Epithelial cell of prostate (primary cell): ENCODE measurements around the gene WIPF1.

Source experiments
- DNase-seq: peaks from one replicate; pipeline ENCODE4 v3.0.0-alpha.2; 2011; ENCODE audit warnings: low read depth, low spot score
- H3K27ac ChIP-seq: fragments of 450-650 bp; 2 replicates; pipeline ENCODE4 v1.5.1; 2017; ENCODE audit warnings: mild to moderate bottlenecking

WIPF1 gene

DNA sequence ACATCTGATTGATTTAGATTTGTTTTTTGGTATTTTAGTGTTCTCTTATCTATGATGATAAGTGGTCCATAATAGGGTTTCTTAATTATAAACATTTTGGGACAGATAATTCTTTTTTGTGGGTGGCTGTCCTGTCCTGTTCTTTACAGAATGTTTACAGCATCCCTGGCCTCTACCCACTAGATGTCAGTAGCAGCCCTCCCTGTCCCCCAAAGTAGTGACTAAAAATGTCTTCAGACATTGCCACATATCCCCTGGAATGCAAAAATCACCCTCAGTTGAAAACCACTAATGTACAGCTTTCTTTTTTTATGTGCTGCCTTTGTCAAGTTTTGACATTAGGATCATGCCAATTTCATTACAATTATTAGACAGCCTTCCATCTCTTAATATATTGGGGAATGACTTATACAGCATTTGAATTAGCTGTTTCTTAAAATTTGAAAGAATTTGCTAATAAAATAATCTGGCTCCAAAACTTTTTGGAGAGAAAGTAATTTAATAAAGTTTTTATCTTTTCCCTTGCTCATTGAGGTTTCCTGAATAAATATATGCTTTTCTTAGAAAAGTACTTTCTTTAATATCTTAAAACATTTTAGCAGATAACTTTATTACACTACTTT is 19.5 kb downstream of the WIPF1 start:
- H3K27ac ChIP-seq, result no peak overlapping the region

DNA sequence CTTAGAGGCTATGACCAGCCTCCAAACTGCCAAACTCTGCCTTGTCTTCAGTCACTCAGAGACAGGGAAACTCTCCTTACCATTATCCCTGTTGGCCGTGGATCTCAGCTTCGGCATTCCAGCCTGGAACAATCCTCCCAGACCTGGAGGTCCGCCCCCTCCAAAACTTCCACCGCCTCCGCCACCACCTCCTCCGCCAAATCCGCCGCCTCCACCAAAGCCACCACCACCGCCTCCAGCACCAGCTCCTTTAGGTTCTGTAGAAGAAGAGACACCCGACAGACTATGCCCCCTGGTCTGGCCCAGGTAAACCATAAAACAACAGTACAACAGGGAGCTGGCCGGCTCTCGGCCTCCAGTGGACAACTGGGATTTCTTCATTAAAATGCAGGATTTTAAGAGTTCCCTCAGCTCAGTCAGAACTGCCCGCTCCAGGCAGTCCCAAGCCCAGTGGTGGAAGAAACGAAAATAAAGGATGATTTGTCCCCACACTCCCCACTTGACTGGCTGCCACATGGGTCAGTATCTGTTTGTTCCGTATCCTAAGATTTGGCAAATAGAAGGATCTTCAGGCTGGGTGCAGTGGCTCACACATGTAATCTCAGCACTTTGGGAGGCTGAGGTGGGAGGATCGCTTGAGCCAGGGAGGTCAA is 22.4 kb downstream of the WIPF1 start:
- DNase-seq, result no peak
- no peak overlapping the region for H3K27ac ChIP-seq

More for the DNA sequence above, 19.5 kb downstream of the WIPF1 start:
- no peak for DNase-seq

DNA sequence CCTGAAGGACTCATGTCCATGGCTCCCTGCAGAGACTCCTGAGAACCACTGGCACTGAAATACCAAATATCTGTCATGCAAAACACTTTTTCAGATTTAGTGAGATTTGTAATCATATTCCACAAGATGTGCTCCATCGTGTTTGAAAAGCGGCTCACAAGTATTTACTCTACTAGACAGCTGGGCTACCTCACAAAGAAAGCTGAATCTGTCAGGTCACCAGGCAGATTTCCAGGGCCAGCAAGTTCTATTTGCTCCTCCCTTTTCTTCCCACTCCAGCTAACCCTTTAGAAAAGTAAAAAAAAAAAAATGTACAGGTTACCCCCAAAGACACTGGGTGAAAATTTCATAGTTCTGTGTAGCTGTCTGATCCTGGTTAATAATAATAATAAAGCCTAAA is 22.9 kb downstream of the WIPF1 start:
- no peak for DNase-seq
- no peak overlapping the region for H3K27ac ChIP-seq

DNA sequence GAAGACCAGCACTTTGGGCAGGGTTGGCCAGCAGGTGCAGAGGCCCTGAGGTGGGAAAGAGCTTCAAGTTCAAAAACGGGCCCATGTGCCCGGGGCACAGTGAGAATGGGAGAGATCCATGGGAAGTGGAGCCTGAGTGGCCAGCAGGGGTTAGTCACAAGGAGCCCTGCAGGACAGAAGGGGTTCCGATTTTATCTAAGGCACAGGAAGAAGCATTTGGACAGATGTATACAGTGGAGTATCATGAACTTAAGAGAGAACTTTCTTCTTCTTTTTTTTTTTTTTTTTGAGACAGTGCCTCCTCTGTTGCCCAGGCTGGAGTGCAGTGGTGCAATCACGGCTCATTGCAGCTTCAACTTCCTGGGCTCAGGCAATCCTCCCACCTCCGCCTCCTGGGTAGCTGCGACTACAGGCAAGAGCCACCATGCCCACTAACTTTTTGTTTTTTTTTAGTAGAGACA is 24.0 kb downstream of the WIPF1 start:
- H3K27ac ChIP-seq, result no peak overlapping the region
- DNase-seq, result no peak

DNA sequence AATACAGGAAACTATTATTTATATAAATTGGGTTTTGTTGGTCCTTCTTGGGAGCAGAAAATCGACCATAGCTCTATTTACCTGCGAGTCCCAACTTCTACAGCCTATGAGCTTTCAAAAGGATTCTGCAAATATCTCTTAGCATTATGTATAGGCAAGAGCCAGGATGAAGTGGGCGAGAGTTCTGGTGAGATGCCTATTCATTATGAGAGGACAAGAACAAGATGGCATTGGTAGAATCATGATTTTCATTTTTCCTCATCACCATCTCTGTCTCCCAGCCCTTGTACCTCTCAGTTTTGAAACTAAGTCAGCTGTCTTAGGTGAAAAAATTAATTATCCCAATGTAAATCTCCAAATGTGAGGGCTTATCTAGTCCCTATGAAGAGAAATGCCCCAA is 25.0 kb downstream of the WIPF1 start:
- H3K27ac ChIP-seq, result no peak overlapping the region
- DNase-seq, result no peak

DNA sequence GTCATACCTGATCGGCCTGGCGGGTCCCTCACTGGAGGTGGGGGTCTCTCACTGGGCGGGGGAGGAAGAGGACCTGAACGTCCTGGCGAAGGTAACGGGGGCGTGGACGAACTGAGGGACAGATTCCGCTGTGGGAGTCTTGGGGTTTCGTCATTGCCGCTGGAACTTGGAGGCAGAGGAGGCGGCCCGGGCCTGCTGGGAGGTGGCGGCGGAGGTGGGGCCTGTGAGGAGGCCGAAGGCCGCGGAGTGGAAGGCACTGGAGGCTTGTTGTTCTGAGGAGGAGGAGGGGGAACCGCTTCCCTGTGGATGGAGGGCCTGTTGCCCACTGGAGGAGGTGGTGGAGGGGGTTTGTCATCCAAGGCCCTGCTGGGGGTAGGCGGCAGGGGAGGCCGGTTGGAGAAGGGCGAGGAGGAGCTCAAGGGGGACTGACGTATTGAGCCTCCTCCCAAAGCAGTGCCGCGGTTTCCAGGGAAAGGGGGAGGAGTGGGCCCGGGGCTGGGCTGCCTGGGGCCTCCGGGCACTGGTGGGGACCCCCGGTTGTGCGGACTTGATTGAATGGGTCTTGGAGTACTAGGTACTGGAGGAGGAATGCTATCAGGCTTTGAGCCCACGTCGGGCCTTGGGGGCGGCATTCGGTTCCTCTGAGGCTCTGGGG is 25.8 kb downstream of the WIPF1 start:
- no peak overlapping the region for H3K27ac ChIP-seq

DNA sequence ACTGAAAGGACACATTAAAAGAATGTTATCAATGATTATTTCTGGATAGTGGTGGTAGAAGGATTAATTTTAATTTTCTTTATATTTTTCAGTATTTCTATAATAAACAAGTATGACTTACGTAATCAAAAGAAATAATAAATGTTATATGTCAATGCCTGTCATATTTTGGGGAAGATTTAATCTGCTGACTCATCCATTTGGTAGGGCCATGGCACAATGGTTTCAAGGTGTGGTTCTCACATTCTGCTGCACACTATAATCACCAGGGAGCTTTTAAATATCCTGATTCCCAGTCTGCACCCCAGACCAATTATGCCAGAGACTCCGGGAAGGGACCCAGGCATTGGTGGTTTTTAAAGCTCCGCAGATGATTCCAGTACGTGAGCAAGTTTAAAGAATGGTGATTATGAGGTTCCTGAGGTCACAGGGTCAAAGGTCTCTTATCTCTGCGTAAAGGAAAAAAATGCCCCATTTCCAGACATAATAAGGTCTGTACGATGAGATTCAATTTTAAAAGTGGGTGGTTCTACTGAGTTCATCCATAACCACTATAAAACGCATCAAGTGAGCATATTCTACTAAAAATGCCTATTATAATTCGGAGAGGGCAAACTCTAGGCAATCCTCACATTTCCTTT is 27.2 kb downstream of the WIPF1 start:
- no peak overlapping the region for H3K27ac ChIP-seq
- DNase-seq, result no peak

More for the DNA sequence above, 25.8 kb downstream of the WIPF1 start:
- no peak for DNase-seq

DNA sequence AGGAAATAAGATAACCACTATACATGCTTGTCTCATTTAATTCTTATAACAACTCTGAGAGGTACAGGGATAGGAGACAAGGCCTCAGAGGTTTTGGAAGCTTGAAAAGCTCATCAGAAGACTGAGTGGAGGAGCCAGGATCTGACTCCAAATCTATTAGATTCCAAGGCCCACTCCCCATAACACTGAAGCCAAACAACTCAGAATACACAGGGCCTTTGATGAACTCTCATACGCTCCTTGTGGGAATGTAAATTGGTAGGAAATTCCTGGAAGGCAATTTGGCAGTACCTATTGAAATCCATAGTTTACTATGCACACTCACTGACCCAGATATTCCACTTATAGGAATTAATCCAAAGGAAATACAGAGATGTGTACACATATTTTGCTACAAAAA is 27.9 kb downstream of the WIPF1 start:
- no peak overlapping the region for H3K27ac ChIP-seq
- no peak for DNase-seq

DNA sequence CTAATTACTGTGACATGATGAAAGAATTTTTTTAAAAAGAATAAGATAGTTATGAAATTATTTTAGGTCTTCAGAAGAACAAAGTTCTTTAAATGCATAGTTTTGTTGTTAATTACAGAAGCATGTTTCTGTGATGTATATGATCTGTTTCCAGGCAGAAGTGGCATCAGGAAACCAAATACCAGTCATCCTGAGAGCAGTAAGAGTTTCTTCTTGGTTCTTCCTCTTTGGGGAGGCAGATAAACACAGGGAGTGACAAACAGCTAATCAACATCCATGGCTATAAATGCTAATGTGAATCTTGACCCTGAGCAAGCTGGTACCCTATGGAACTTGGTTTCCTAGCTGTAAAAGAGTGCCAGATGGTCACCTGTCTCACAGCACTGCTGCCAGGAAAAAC is 29.2 kb downstream of the WIPF1 start:
- no peak for DNase-seq
- H3K27ac ChIP-seq, result no peak overlapping the region

DNA sequence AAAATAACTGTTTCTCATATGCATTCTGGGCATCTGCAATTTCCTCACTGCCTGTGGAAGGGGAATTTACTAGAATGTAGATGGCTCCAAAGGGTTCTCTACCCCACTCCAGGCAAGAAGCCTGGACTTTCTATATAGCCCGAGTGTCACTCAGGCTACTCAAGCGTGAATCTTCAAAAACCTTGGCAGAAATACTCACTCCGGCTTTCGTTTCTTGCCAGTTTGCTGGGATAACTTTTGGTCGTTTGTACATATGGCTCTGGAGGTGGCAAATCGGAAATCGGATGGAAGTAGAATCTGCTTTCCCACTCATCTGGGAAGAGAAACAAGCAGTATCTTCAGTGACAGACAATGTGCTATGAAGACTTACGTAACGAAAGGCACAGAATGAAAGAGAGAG is 30.7 kb downstream of the WIPF1 start:
- no peak overlapping the region for H3K27ac ChIP-seq
- DNase-seq, result no peak

DNA sequence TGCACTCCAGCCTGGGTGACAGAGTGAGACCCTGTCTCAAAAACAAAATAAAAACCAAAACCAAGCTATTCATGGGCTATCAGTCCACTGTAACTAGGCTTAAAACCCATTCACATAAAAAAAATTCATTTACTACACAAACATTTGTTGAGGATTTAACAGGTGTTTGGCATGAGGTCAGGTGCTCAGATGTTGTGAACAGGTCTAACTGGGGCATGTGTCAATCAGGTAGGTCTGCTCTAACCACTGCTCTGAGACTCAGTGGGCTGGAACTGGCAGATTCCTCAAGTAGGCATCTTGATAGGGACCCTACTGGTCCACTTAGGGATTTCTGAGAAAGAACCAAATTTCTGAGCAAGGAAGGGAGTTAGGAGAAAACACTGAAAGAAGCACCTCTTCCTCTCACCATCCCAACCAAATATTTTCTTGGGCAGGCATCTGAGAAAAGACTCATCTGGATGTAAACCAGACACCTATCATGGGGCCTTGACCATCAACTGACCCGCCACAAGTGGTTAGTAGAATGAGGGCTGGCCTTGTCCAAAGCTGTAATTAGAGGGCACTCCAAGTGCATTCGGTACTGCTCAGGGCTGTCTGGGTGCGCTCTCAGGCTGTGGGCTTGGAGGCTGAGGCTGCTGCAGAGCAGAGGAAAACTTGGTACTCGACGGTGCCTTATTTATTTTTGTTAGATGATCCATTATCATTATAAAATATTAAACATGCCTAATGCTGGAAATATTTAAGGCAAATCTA is 33.9 kb downstream of the WIPF1 start:
- H3K27ac ChIP-seq, result no peak overlapping the region

DNA sequence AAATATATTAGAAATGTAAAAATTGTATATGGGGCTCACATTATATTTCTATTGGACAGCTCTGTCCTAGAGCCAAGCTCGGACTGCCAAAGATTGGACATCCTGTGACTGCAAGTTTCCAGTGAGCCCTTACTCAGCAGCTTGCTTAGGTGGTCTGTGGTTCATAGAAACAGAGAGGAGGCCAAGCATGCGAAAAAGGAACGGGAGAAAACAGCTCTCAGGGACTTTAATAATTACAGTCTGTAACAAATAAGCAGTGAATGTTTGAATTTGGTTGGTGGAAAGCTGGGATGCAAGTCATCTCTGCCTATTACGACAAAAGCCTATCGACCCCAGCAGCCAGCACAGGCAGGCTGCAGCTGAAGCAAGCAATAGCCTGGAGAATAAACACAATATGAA is 35.6 kb downstream of the WIPF1 start:
- DNase-seq, result no peak
- no peak overlapping the region for H3K27ac ChIP-seq

More for the DNA sequence above, 33.9 kb downstream of the WIPF1 start:
- DNase-seq, result no peak

DNA sequence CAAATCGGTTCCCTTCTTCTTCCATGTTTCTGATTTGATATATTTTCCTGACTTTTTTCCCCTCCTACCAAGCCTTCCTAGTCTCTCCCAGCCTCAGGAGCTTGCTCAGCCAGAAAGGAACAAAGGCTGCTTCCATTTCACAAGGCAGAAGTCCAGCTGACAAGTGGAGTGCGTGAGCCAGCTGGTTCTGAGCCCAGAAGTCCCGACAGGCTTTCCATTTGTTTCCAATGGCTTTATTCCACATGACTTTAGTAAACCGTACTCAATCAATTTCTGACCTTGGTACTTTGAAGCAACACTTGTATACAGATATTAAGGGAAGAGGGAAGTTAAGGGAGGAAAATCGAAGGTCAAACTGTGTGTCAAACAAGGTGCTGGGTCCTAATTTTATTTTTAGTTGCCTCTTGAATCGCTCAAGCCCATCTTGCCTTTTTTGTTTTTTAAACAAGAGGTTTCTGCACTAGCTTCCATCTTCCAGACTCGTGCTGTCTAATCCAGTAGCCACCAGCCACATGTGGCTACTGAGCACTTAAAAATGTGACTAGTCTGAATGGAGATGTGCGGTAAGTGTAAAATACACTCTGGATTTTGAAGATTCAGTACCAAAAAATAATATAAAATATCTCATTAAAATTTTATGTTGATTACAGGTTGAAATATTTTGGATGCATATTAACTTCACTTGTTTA is 36.2 kb downstream of the WIPF1 start:
- no peak overlapping the region for H3K27ac ChIP-seq
- DNase-seq, result no peak

DNA sequence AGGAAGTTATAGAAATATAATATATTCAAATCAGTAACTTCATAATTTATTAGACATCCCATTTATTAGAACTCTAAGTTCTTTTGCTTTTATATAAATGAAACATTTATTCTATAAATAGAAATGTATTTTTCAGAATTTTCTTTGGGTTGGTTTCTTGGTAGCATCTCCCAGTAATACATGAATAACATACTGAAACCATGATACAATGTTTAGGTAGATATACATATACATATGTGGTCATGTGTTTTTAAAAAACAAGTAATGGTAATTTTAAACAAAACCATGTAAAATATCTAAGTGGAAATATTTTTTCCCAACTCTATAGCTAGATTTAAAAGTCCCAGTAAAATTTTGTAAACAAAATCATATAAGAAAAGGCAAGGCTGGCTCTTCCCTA is 36.9 kb downstream of the WIPF1 start:
- H3K27ac ChIP-seq, result no peak overlapping the region
- DNase-seq, result no peak

DNA sequence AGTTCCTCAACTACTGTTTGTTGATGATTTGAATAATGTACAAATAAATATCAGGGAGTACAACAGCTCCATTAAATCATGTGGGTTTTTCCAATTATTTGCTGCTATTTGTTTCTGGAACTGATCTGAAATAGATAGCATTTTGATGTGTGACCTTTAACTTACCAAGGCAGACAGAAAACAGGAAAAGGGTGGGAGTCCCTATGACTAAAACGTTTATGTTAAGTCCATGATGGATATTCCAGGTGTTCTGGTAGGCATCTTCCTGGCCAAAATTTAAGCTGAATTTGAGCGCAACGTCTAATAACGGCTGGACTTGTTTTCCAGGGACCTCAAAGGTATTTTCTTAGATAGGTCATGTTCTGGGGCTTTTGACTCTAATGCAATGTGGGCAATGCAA is 41.6 kb downstream of the WIPF1 start:
- no peak for DNase-seq
- H3K27ac ChIP-seq, result no peak overlapping the region

DNA sequence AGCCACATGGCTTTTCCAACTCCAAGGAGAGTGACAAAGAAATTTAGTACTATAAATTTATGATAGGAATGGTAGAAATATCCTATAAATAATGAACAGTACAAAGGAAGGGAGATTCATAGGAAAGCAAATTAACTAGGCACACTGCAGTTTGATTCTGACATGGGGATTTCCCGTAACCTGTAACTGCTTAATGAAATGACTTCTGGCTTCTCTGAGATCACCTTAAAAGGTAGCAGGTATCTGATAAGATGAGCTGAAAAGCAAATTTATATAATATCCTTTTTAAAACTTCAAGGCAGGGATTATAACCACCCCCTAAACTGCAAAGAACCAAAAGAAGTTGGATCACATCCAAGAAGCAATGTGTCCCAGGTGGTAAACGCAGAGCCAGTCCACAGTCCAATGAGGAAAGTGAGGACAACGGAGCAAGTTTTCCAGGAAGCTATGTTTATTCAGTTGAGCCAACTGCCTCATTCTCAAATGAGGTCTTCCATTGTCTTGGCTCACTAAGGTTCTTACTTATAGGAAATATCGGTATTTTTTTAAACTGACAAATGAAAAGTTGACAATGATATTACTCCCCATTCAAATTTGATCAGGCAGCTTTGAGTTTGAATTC is 43.0 kb downstream of the WIPF1 start:
- no peak for DNase-seq
- H3K27ac ChIP-seq, result no peak overlapping the region

DNA sequence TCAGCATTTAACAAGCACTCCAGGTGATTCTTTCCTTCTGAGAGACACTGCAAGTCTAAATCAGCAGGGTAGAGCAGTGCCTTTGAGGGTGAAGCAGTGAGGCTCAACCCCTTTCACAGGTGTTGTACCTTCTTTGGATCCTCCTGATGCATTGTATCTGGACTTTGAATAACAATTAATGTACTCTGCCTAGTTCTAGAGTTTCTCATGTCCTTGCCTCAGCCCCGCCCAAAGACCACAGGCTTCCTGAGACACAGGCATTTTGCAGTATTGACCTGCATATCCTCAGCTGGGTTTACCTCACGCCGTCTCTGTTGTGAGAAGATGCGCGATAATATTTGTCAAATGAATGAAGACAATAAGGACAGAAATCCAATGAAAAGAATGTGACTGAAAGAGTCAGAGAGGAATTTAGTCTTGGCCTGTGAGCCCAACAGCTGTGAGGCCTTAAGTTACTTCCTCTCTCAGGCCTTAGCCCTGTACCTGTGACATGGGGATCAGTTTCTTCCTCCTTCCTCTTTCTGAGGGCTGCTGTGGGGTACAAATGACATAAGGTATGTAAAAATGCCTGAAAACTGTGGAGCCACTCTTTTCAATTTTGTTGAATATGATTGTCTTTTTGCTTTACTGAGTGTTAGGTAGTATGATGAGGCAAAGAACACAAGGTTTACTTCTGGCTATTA is 43.7 kb downstream of the WIPF1 start:
- no peak overlapping the region for H3K27ac ChIP-seq
- no peak for DNase-seq

DNA sequence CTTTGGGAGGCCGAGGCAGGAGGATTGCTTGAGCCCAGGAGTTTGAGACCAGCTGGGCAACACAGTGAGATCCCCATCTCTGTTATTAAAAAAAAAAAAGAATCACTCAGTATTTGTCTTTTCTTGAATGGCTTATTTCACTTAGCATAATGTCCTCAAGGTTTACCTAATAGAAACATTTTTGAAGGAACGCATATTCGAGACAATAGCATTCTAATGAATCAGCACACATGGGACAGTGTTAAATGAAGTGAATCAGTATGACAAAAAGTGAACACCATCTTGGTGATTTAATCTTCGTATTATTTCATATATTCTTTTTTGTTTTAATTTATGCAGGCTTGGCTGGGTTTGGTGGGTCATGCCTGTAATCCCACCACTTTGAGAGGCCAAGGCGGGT is 44.7 kb downstream of the WIPF1 start:
- no peak overlapping the region for H3K27ac ChIP-seq
- DNase-seq, result no peak

DNA sequence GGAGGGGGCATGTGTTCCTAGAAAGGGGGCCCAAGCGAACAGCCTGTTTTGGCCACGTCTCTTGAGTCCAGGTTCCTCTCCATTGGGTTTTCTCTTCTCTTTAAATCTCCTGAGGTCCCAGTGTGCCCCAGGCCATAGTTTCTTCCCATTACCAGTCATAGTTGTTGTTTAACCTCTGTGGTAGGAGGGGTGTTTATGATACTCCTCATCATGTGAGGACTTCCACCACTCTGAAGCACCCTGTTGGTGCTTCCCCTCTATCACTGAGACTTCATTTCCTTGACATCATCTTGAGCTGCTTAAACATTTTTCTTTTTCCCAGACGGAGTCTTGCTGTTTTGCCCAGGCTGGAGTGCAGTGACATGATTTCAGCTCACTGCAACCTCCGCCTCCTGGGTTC is 45.9 kb downstream of the WIPF1 start:
- H3K27ac ChIP-seq, result no peak overlapping the region
- DNase-seq, result no peak
